GM21528 (cell line): ENCODE measurements around the gene MRPS18A.

Experiments used
- ATAC-seq: cut with Tn5 transposase; IDR thresholded peaks from one replicate; pipeline ENCODE4 v1.9.1; 2021; ENCODE audit warnings: mild to moderate bottlenecking, moderate library complexity; ENCODE audit not compliant: unreplicated experiment, low FRiP score

Gene MRPS18A

GRCh38 chr6:43687437-43688347 is at the start of gene MRPS18A:
Gene MRPS18A, minus strand, starts transcription at chr6:43687791. Its CDS starts 12 bp downstream, at chr6:43687779.
- peak; percentile 90 for ATAC-seq

- no peak for ATAC-seq
Measured at GRCh38 chr6:43736844-43737243, 49.3 kb upstream of the MRPS18A start.

- no peak for ATAC-seq
Measured at GRCh38 chr6:43736211-43736786, 48.7 kb upstream of the MRPS18A start.

- no peak for ATAC-seq
Measured at GRCh38 chr6:43735642-43736199, 48.1 kb upstream of the MRPS18A start.

GRCh38 chr6:43734294-43734665 is 46.7 kb upstream of the MRPS18A start:
- ATAC-seq, result no peak

GRCh38 chr6:43733471-43734293 is 46.1 kb upstream of the MRPS18A start:
- peak; percentile 54 for ATAC-seq

- ATAC-seq, result no peak
Measured at GRCh38 chr6:43730634-43731033, 43.0 kb upstream of the MRPS18A start.

- no peak for ATAC-seq
Measured at GRCh38 chr6:43729537-43729936, 41.9 kb upstream of the MRPS18A start.

- ATAC-seq, result no peak
Measured at GRCh38 chr6:43728586-43728985, 41.0 kb upstream of the MRPS18A start.

- no peak for ATAC-seq
Measured at GRCh38 chr6:43727634-43728033, 40.0 kb upstream of the MRPS18A start.

GRCh38 chr6:43725643-43726580 is 38.3 kb upstream of the MRPS18A start:
- no peak for ATAC-seq

- ATAC-seq, result peak; percentile 65
Measured at GRCh38 chr6:43724914-43725642, 37.5 kb upstream of the MRPS18A start.

- ATAC-seq, result no peak
Measured at GRCh38 chr6:43724354-43724753, 36.8 kb upstream of the MRPS18A start.

- peak; percentile 59 for ATAC-seq
Measured at GRCh38 chr6:43723737-43724295, 36.2 kb upstream of the MRPS18A start.

- ATAC-seq, result no peak
Measured at GRCh38 chr6:43722920-43723545, 35.4 kb upstream of the MRPS18A start.

GRCh38 chr6:43720999-43721398 is 33.4 kb upstream of the MRPS18A start:
- ATAC-seq, result no peak

- no peak for ATAC-seq
Measured at GRCh38 chr6:43719511-43719910, 31.9 kb upstream of the MRPS18A start.

GRCh38 chr6:43718387-43719105 is 31.0 kb upstream of the MRPS18A start:
- no peak for ATAC-seq
